PC-9 (cell line): ENCODE measurements around the gene GTF3A. TPM values are rescaled to one million over a fixed set of nuclear protein-coding genes. Genes with fewer than 3 reads are reported as not detected.

Experiments used
- BruUV-seq: library from RNA; stranded (reverse); fragments of 400-500 nt; replicated peaks from 2 replicates; lab custom pipeline; 2021; lab: Mats Ljungman, UMichigan
- CTCF ChIA-PET: fragments of 300-600 bp; sonication (Branson Sonifier 250); formaldehyde crosslinking; loops from one replicate; lab custom pipeline; 2022; ENCODE audit warnings: antibody characterized with exemption; lab: Charles Lee
- POLR2A ChIA-PET: fragments of 300-600 bp; sonication (Branson Sonifier 250); formaldehyde crosslinking; loops from one replicate; lab custom pipeline; 2022; ENCODE audit warnings: antibody characterized with exemption; ENCODE audit not compliant: unreplicated experiment; lab: Charles Lee
- DNase-seq, 2 experiments: peaks; one replicate each; pipeline versions ENCODE4 v3.0.0 to v3.0.0-alpha.2; 2015 to 2022; ENCODE audit warnings: mixed read lengths in 1 of 2
- H2AFZ ChIP-seq: fragments of 200-600 bp; sonication (generic); 2 replicates; pipeline ENCODE4 v1.8.1; 2017; ENCODE audit warnings: antibody characterized with exemption
- H3F3A ChIP-seq: fragments of 200-600 bp; sonication (generic); 2 replicates; pipeline ENCODE4 v1.8.1; 2017; ENCODE audit warnings: antibody characterized with exemption, mild to moderate bottlenecking, low read depth; ENCODE audit not compliant: insufficient read depth
- H3K27ac ChIP-seq: fragments of 200-600 bp; sonication (generic); 2 replicates; pipeline ENCODE4 v1.6.1; 2016; ENCODE audit warnings: mixed run types
- H3K27me3 ChIP-seq: fragments of 200-600 bp; sonication (generic); 2 replicates; pipeline ENCODE4 v1.6.1; 2016; ENCODE audit warnings: low read depth, mixed run types; ENCODE audit not compliant: insufficient read depth
- H3K36me3 ChIP-seq: fragments of 200-600 bp; sonication (generic); 2 replicates; pipeline ENCODE4 v1.6.1; 2016; ENCODE audit warnings: low read depth, mixed run types
- H3K4me1 ChIP-seq: fragments of 200-600 bp; sonication (generic); replicated peaks from 2 replicates; pipeline ENCODE4 v1.6.1; 2016; ENCODE audit warnings: mixed run types; ENCODE audit not compliant: insufficient read depth
- H3K4me2 ChIP-seq: fragments of 200-600 bp; sonication (generic); 2 replicates; pipeline ENCODE4 v1.6.1; 2017; ENCODE audit warnings: mixed run types
- H3K4me3 ChIP-seq: fragments of 200-600 bp; sonication (generic); 2 replicates; pipeline ENCODE4 v1.6.1; 2016; ENCODE audit warnings: mixed run types
- H3K79me2 ChIP-seq: fragments of 200-600 bp; sonication (generic); 2 replicates; pipeline ENCODE4 v1.6.1; 2017; ENCODE audit warnings: low read depth, mixed run types
- H3K9me2 ChIP-seq: fragments of 200-600 bp; sonication (generic); 2 replicates; pipeline ENCODE4 v1.8.1; 2017; ENCODE audit warnings: mild to moderate bottlenecking; ENCODE audit not compliant: insufficient read depth
- H3K9me3 ChIP-seq: fragments of 200-600 bp; sonication (generic); 2 replicates; pipeline ENCODE4 v1.8.1; 2016; ENCODE audit warnings: low read depth; ENCODE audit not compliant: insufficient read depth
- H4K20me1 ChIP-seq: fragments of 200-600 bp; sonication (generic); 2 replicates; pipeline ENCODE4 v1.8.1; 2017; ENCODE audit not compliant: insufficient read depth
- EZH2 ChIP-seq: fragments of 200-600 bp; sonication (generic); IDR thresholded peaks from 2 replicates; pipeline ENCODE4 v1.8.0; 2017; ENCODE audit warnings: antibody characterized with exemption, low read depth
- intact Hi-C: fragments of 100-400 bp; cut with micrococcal nuclease; formaldehyde crosslinking; loops from one replicate; pipeline ENCODE4 v1.10.0; 2022; ENCODE audit not compliant: unreplicated experiment
- total RNA-seq: library from RNA; stranded (reverse); gene quantifications from 2 replicates; pipeline ENCODE4 v1.2.3, GENCODE V29; 2021
- TF ChIP-seq, protein P1 (sequence below): fragments of 200-600 bp; sonication (generic); conservative IDR thresholded peaks from 2 replicates; pipeline ENCODE4 v1.6.1; 2017; ENCODE audit warnings: mixed run types, antibody characterized with exemption, mild to moderate bottlenecking, moderate library complexity

Gene GTF3A
- total RNA-seq, 1 experiment from 2014 or later = 130 TPM

DNA sequence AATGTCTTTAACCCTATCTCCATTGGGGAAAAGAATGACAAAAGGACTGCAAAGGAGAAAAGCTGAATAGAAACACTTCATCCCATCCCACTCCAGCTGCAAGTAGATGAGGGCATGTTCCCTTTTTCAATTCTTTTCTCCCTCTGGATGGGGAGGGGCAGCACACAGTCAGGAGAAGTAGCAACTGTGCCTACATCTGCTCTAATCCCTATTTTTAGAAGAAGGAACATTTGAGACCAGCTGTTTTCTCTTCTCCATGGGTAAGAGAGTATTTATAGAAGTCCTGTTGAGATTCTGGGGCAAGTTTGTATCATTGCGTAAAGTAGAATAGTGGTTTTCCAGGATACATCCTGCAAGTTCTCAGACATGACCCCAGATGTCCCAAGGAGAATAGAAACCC is 9.3 kb upstream of the GTF3A start:
- H3K27me3 ChIP-seq = peaks cover 66% of the 10 kb centered on the region
- CTCF ChIA-PET = no interaction called here
- DNase-seq = no peak
- H2AFZ ChIP-seq = no peak overlapping the region
- H3F3A ChIP-seq = no peaks in the 10 kb centered on the region
- no peaks in the 10 kb centered on the region for H3K9me2 ChIP-seq
- H3K36me3 ChIP-seq = no peaks in the 10 kb centered on the region
- no TSS peak for BruUV-seq
- no peaks in the 10 kb centered on the region for H3K9me3 ChIP-seq
- POLR2A ChIA-PET = no interaction called here
- H3K4me2 ChIP-seq = no peak overlapping the region
- H3K4me1 ChIP-seq = peaks cover 4% of the 10 kb centered on the region; the same call in 1 of the 2 replicates
- TF ChIP-seq, protein P1, sequence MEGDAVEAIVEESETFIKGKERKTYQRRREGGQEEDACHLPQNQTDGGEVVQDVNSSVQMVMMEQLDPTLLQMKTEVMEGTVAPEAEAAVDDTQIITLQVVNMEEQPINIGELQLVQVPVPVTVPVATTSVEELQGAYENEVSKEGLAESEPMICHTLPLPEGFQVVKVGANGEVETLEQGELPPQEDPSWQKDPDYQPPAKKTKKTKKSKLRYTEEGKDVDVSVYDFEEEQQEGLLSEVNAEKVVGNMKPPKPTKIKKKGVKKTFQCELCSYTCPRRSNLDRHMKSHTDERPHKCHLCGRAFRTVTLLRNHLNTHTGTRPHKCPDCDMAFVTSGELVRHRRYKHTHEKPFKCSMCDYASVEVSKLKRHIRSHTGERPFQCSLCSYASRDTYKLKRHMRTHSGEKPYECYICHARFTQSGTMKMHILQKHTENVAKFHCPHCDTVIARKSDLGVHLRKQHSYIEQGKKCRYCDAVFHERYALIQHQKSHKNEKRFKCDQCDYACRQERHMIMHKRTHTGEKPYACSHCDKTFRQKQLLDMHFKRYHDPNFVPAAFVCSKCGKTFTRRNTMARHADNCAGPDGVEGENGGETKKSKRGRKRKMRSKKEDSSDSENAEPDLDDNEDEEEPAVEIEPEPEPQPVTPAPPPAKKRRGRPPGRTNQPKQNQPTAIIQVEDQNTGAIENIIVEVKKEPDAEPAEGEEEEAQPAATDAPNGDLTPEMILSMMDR = no peak
- no peak for TF ChIP-seq EZH2
- no peaks in the 10 kb centered on the region for H4K20me1 ChIP-seq
- intact Hi-C loops = no loop called here
- no peak overlapping the region for H3K27ac ChIP-seq
- no peak overlapping the region for H3K4me3 ChIP-seq
- H3K79me2 ChIP-seq = no peaks in the 10 kb centered on the region

DNA sequence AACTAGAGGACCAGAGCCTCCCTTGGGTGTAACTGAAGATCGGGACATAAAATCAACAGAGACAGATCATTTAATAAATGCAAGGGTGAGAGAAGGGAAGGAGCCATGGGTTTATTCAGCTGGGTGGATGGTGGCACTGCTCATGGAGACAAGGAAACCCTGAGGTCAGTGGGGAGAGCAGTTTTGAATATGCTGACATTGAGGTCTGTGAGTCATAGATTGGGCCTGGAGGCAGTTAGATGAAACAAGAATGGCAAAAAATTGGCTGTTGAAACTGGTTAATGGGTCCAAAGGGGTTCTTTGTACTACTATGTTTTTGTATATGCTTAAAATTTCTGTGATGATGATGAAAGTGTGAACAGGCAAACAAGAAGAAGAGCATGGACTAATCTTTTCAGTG is 5.1 kb upstream of the GTF3A start:
- no peak overlapping the region for H3K4me3 ChIP-seq
- H3K27ac ChIP-seq = no peak overlapping the region
- no peak for DNase-seq
- peaks cover 30% of the 10 kb centered on the region for H3K27me3 ChIP-seq
- BruUV-seq = no TSS peak
- intact Hi-C loops = no loop called here
- no peak overlapping the region for H3K4me2 ChIP-seq
- no peaks in the 10 kb centered on the region for H4K20me1 ChIP-seq
- H3F3A ChIP-seq = no peaks in the 10 kb centered on the region
- ChIA-PET POLR2A (no interaction called here), CTCF (no interaction called here)
- peaks cover 8% of the 10 kb centered on the region for H3K4me1 ChIP-seq
- H3K9me3 ChIP-seq = no peaks in the 10 kb centered on the region
- TF ChIP-seq, protein P1 = no peak
- no peak for TF ChIP-seq EZH2
- no peak overlapping the region for H2AFZ ChIP-seq
- H3K36me3 ChIP-seq = no peaks in the 10 kb centered on the region
- H3K79me2 ChIP-seq = no peaks in the 10 kb centered on the region
- H3K9me2 ChIP-seq = no peaks in the 10 kb centered on the region

DNA sequence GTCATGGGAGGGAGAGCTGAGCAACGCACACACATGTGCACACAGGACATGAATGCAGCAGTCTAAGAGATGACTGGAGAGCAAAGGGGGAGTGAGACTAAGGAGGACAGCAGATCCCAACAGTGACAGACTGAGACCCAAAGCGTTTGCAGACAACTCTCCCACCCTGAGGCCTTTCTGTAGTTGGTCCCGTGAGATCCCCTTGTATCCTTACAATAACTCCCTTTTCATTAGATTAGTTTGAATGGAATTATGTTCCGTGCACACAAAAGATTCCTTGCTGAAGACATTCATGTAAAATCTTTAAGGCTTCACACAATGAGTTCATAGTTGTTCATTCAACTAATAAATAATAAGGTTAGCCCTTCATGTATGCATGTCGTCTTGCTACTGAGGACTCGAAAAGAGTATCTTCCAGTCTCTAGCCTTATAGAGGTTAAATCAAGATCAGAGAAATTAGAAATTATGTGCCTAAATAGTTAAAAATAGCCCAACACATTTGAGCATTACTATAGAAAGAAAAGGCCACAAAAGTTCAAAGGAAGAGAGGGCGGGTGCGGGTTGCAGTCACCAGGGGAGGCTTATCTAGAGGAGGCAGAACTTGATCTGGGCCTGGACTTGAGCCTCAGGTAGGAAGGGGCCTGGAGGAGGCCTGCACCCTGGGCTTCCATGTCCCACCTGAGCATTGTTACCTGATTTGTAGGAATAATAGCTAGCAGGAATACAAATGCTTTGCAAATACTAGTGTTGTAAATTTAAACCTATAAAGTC is 3.1 kb upstream of the GTF3A start:
- Histone ChIP-seq H4K20me1 (peaks cover 3% of the 10 kb centered on the region), H3K36me3 (no peaks in the 10 kb centered on the region), H2AFZ (no peak overlapping the region), H3K79me2 (peaks cover 13% of the 10 kb centered on the region), H3F3A (peaks cover 17% of the 10 kb centered on the region), H3K9me3 (no peaks in the 10 kb centered on the region), H3K4me3 (no peak overlapping the region), H3K27me3 (peaks cover 11% of the 10 kb centered on the region), H3K4me1 (peaks cover 19% of the 10 kb centered on the region), H3K27ac (no peak overlapping the region), H3K4me2 (no peak overlapping the region), H3K9me2 (no peaks in the 10 kb centered on the region)
- no peak for DNase-seq
- POLR2A ChIA-PET = no interaction called here
- no TSS peak for BruUV-seq
- intact Hi-C loops = no loop called here
- TF ChIP-seq, protein P1 = no peak
- TF ChIP-seq EZH2 = no peak
- CTCF ChIA-PET = no interaction called here
